Mucosa of descending colon (tissue), 3 donors: ENCODE results near the gene TCAP. TPM values are rescaled to one million over a fixed set of nuclear protein-coding genes. Genes with fewer than 3 reads are reported as not detected.

Source experiments
- ATAC-seq: fragments of 200-7000 bp; cut with Tn5 transposase; one replicate; pipeline ENCODE4 v1.9.1; 2020; ENCODE audit warnings: mild to moderate bottlenecking, moderate library complexity
- DNase-seq, 3 donors: peaks; one replicate each; pipeline ENCODE4 v3.0.0-alpha.2; 2020
- H3K36me3 ChIP-seq: fragments of 200-600 bp; one replicate; pipeline ENCODE4 v1.8.0; 2021; ENCODE audit warnings: low read depth, mild to moderate bottlenecking
- H3K4me1 ChIP-seq: fragments of 200-600 bp; one replicate; pipeline ENCODE4 v1.8.0; 2021; ENCODE audit warnings: low read depth, mild to moderate bottlenecking
- H3K4me3 ChIP-seq: fragments of 200-600 bp; one replicate; pipeline ENCODE4 v1.8.0; 2021; ENCODE audit warnings: mild to moderate bottlenecking
- H3K9me3 ChIP-seq: fragments of 200-600 bp; one replicate; pipeline ENCODE4 v1.8.0; 2021; ENCODE audit warnings: mild to moderate bottlenecking
- CTCF ChIP-seq: fragments of 200-600 bp; IDR thresholded peaks from one replicate; pipeline ENCODE4 v1.8.0; 2022; ENCODE audit warnings: antibody characterized with exemption, mild to moderate bottlenecking
- intact Hi-C, 2 donors: fragments of 100-400 bp; cut with DNase I in 1 of 2; cut with micrococcal nuclease in 1 of 2; formaldehyde crosslinking; loops; one replicate each; pipeline versions ENCODE4 v1.11.0 to v1.11.1; 2022; cut with DNase I, micrococcal nuclease
- total RNA-seq, 3 donors: library from RNA; stranded (reverse); fragmentation: NEBNext Ultra II Directional in 2 of 3; extraction: Animal tissue kit (Norgen Biotek cat#: 25700) in 2 of 3; gene quantifications; one replicate each; pipeline versions ENCODE4 v1.2.1 to v1.2.4, GENCODE V29; 2021 to 2023
- donor health status: DM: no; HTN: no; CAD: no; lungs with moderate emphysema.
- donor health status: DM: no; HTN: no; CAD: no.
- donor health status: DM: no; HTN: yes; CAD: no.

TCAP gene
- total RNA-seq, 3 donors from 2014 or later, result 0.96 to 3.4 (median 1.5) TPM

GRCh38 chr17:39653662-39654331, 11.4 kb upstream of the TCAP start:
- peak; percentile 74 for ATAC-seq
- peak; percentile 81 for TF ChIP-seq CTCF
- DNase-seq, result peak; percentile 72 to 89 (median 86)
- intact Hi-C loops, result no loop called here
- Histone ChIP-seq H3K4me1 (peaks cover 30% of the 10 kb centered on the region), H3K4me3 (no peak overlapping the region), H3K36me3 (no peaks in the 10 kb centered on the region), H3K9me3 (no peaks in the 10 kb centered on the region)

DNA sequence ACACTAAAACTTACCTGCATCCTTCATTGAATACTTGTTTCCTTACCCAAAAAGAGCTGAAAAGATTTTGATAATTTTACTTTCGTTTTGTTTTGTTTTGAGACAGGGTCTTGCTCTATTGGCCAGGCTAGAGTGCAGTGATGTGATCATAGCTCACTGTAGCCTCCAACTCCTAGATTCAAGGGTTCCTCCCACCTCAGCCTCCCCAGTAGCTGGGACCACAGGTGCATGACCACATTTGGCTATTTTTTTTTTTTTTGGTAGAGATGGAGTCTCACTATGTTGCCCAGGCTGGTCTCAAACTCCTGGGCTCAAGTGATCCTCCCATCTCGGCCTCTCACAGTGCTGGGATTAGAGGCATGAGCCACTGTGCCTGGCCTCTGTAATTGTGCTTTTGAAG, 10.0 kb upstream of the TCAP start:
- DNase-seq (no peak), ATAC-seq (no peak)
- intact Hi-C loops, result no loop called here
- Histone ChIP-seq H3K4me1 (peaks cover 30% of the 10 kb centered on the region), H3K4me3 (no peak overlapping the region), H3K9me3 (no peaks in the 10 kb centered on the region), H3K36me3 (no peaks in the 10 kb centered on the region)
- no peak for TF ChIP-seq CTCF

GRCh38 chr17:39658346-39658745, 6.8 kb upstream of the TCAP start:
- H3K4me1 ChIP-seq, result peaks cover 16% of the 10 kb centered on the region
- no peaks in the 10 kb centered on the region for H3K9me3 ChIP-seq
- ATAC-seq (no peak), DNase-seq (no peak)
- no peak overlapping the region for H3K4me3 ChIP-seq
- intact Hi-C loops, result no loop called here
- no peaks in the 10 kb centered on the region for H3K36me3 ChIP-seq
- no peak for TF ChIP-seq CTCF

GRCh38 chr17:39658760-39659159, 6.4 kb upstream of the TCAP start:
- peaks cover 18% of the 10 kb centered on the region for H3K4me1 ChIP-seq
- TF ChIP-seq CTCF, result no peak
- no peaks in the 10 kb centered on the region for H3K36me3 ChIP-seq
- no peaks in the 10 kb centered on the region for H3K9me3 ChIP-seq
- no peak overlapping the region for H3K4me3 ChIP-seq
- DNase-seq (no peak), ATAC-seq (no peak)
- intact Hi-C loops, result no loop called here

DNA sequence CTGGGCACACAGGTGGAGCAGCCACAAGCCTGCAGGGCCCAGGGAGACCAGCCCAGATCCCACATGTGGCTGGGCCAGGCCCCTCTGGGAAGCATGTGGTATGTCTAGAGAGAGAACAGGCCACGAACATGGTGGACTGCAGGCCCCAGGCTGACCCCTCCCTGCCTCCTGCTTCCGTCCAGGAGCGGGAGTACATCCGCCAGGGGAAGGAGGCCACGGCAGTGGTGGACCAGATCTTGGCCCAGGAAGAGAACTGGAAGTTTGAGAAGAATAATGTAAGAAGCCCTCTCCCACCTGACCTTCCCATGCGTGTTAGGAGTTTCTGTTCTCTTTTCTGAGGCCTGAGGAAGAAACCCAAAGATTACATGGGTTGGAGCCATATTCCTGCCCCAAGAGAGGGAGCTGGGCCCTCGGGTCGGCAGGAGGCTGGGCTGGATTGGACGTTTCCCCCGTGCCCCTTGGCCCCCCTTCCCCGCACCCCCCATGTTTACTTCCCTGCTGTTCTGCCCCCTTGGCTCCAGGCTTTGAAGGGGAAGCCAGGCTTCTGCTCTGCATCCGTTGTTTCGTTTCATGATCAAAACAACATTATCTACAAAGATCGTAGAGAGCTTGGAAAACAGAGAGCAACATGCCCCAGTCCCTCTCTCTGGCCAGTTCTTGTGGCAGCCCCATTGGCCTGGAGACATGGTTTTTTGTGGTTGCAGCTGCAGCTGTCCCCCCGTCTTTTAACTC, 5.7 kb upstream of the TCAP start:
- TF ChIP-seq CTCF, result no peak
- ATAC-seq (no peak), DNase-seq (no peak)
- H3K4me1 ChIP-seq, result peaks cover 23% of the 10 kb centered on the region
- intact Hi-C loops, result no loop called here
- H3K4me3 ChIP-seq, result no peak overlapping the region
- no peaks in the 10 kb centered on the region for H3K36me3 ChIP-seq
- no peaks in the 10 kb centered on the region for H3K9me3 ChIP-seq
